CD4-positive, alpha-beta T cell treated with Interleukin-21 for 1 hour (primary cell): ENCODE measurements around the gene PCNX2.

Source experiments
- DNase-seq: peaks from one replicate; pipeline ENCODE4 v3.0.0-alpha.2; 2020

Gene PCNX2

DNA sequence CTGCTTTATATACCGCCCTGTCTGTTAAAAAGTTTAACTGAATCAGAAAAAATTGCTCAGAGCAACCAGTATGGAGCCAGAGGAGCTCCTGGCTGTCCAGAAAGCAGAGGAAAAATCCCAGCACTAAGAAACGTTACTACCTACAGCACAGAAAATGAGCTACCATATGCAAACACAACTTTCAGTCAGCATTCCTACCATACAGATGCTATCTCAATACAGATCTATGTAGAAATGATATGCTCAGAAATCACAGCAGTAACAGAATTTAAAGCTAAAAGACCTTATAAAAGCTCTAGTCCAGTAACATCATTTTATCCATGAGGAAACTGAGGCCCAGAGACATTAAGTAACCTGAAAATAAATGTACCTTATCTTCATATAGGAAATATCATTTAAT lies 38.7 kb downstream of the PCNX2 start:
- no peak for DNase-seq

DNA sequence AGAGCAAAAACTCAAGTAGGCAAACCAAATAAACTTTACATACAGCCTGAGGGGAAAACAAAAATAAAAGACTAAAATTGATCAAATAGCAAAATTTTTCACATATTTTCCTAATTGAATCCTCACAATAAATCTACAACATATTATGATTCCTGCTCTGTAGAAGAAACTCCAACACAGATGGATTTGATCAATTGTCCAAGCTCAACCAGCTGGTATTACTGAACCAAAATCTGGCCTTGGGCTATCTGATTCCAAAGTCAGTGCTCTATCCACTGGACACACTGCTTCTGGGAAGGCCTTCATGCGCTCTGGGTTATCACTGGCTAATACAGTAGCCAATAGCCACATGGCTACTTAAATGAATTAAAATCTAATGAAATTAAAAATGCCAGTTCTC lies 39.3 kb downstream of the PCNX2 start:
- DNase-seq, result no peak

DNA sequence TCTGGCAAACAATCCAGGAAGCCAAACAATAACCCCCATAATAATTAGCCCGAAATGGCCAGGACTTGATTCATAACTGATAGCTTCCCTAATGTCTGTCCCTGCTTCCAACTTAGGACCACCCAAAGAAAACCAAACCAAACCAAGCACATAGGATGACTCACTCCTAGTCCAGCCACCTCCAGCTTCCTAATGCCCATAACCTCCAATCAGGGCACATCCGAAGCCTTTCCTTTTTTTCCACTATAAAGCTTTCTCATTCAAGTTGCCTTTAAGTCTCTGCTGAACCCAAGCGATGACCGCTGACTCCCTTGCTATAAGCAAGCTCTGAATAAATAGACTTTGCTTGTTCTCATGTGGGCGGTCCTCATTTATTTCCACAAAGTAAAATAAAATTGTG lies 40.4 kb downstream of the PCNX2 start:
- no peak for DNase-seq

DNA sequence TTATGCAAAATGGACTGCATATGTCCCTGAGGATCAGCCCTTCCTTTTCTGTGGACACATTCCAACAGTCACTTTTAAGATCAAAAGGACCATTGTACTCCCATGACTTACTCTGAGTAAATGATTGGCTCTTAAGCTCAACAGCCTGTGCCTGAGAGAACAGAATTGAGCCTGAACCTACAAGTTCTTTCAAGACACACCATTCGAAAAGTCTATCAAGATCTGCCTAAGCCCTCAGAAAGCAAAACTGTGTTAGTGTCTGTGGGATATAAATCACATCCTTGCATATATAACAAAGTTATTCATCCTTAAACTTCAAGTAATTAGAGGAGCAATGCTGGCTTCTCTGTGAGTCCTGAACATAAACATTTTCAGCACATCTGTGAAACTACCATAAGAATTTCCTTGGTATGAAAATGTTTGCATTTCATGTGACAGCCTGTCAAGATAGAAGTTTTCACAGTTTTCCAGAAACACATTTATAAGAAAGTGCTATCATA lies 41.6 kb downstream of the PCNX2 start:
- DNase-seq, result no peak

DNA sequence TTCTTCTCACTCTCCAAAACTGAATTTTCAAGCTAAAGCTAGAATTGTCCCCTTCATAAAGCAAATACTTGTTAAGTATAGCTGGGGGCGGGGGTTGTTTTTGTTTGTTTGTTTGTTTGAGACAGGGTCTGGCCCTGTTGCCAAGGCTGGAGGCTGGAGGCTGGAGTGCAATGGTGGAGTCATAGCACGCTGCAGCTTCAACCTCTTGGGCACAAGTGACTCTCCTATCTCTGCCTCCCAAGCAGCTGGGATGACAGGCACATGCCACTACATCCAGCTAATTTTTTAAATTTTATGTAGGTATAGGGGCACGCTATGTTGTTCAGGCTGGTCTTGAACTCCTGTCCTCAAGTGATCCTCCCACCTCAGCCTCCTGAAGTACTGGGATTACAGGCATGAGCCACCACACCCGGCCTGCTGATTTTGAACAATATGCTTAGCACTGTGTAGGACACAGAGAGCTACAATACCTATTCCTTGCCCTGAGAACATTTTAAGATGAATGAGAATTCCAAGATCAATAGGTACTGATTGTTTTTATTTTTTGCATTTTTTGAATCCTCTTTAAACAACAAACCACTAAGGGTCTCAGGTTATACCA lies 42.2 kb downstream of the PCNX2 start:
- no peak for DNase-seq

DNA sequence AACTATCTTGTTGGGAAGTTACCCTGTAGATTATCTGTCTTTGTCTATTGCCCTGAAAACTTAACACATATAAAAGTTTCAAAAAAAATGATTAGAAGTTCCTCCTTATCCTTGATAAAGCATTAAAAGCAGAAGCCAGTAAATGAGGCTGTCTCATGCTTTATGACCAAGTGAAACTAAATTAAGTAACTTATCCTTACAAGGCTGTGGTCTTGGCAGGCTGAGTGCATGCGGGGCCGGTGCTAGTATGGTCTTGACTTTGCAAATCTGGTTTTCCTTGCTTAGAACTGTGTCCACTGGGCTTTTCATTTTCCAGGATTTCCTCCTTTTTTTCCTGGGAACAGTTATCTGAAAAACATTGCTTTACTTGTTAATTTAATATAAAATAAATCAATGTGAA lies 43.1 kb downstream of the PCNX2 start:
- no peak for DNase-seq

DNA sequence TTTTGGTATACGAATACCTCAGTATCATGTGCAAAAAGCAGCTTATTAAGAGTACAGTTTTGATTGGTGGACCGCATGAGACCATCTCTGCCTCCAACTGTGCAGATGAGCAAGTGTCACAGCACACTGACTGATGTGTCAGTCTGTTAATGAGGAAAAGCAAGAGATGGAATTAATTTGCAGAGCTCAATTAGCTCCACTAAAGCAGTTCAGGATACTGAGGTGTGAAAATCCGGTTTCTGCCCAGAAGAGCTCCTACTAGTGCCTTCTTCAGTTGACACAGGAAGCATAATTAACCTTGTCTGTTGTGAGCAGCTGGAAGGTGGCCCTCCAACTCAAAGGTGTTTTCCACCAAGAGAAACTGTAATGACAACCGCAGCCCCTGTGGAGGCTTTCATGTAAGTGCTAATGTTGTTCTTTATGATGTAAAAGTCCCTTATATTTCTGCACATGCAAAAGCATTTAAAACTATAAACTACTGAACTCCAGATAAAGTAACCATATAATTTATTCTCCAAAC lies 44.3 kb downstream of the PCNX2 start:
- no peak for DNase-seq

DNA sequence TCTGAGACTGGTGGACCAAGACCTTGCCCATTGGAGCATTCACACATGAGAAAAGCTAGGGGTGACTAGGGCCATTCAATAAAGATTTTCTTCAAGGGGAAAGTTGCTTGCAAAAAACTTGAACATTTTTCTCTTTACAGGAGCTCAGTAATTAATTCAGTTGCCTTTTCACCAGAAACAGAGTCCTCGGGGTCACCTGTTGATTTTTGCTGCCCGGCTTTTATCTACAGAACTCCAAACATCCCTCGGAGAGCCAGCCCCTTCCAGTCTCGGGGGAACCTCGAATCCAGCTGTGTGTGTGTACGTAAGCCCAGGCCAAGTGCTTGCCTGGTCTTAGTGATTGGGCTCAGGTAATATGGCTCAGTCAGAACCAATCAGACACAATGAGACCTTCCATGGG lies 47.5 kb downstream of the PCNX2 start:
- no peak for DNase-seq

DNA sequence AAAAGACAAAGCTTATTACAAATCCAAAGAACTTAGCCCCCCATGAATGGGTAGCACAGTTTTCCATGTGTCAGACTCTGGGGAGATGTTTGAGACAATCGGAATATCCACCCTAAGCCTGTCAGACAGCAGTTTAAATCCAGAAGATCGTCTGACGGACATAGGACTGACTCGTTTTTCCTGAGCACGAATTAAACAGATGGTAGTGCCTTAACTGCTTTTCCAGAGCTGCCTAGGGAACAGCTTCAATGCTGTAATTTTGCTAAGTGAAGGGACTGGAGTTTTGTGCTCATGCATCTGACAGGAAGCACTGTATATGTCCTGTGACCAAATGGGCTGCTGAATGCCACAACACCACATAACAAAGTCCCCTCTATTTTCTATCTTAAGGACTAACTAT lies 48.6 kb downstream of the PCNX2 start:
- DNase-seq, result no peak

DNA sequence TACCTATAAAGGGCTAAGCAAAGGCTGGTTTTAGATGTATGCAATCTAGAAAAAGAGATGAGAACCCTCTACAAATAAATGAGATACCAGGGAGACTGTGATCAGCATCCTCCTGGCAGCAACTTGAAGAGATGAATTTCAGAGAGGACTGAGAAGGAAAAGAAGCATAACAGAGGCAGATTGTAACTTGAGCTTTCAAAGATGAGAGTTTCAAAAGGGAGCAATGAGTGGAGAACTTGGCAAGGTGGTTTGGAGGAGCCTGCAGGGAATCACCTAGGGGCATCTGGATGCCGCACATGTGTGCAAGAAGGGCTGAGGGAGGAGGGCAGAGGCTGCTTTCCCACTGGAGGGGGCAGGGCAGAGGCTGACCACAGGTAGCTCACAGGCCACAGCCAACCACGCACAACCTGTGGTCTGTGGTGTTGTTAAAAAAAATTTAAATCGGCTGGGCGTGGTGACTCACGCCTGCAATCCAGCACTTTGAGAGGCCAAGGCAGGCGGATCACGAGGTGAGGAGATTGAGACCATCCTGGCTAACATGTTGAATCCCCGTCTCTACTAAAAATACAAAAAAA lies 50.2 kb downstream of the PCNX2 start:
- no peak for DNase-seq

DNA sequence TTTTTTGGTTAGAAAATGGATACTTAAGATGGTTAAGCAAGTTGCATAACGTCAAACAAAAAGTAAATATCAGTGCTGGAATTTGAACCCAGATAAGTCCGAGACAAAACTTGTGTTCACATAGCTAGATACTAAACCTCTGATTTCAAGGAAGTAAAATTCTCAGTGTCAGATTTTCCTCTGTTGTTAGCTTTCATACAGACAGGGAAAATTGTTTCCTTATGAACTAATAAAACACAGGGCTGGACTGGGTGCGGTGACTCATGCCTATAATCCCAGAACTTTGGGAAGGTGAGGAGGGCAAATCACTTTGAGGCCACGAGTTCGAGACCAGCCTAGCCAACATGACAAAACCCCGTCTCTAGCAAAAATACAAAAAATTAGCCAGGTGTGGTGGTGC lies 51.3 kb downstream of the PCNX2 start:
- no peak for DNase-seq

DNA sequence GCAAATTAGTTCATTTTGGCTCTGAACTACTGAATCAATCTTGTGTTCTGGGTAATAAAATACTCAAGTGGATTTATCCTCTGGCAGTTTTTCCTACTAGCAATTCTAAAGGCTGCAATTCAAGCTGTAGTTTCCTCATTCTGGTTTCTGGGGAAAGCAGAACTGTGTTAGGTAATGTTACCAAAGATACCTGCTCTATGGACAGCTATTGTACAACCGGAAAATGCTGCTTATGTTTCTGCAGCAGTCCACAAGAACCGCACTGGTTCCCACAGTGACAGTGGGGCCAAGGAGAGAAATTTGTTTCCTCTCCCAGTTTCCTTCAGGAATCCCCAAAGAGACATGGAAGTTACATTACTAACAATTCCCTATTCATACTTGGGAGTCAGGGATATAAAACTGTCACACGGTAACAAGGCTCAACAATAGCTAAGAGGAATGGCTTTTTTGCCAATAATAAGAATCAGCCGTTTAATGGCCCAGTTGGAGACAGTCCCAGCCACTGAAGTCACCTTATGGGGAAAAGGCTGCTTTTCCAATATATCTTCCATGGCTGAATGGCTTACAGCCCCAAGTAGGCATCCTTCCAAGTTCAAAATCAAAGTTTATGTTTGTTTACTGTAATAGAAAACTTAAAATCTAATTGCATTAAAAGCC lies 52.6 kb downstream of the PCNX2 start:
- DNase-seq, result no peak

DNA sequence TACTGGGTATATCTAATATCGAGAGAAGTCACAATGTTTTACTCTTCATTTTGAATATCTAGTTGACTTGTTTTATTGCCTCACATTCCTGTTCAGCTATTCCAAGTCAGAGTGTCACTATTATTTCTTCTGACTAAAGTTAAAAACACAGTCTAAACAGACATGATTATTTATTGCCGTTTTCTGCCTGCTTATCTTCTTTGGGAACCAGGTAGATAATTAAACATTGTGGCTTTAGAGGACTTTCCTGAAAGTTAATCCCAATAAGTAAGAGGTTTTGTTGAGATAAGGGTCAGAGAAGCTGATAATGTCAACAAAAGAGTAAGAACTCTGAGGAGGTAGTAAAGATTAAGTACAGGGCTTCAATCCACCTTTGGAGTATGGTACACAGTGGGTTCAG lies 53.8 kb downstream of the PCNX2 start:
- DNase-seq, result no peak

DNA sequence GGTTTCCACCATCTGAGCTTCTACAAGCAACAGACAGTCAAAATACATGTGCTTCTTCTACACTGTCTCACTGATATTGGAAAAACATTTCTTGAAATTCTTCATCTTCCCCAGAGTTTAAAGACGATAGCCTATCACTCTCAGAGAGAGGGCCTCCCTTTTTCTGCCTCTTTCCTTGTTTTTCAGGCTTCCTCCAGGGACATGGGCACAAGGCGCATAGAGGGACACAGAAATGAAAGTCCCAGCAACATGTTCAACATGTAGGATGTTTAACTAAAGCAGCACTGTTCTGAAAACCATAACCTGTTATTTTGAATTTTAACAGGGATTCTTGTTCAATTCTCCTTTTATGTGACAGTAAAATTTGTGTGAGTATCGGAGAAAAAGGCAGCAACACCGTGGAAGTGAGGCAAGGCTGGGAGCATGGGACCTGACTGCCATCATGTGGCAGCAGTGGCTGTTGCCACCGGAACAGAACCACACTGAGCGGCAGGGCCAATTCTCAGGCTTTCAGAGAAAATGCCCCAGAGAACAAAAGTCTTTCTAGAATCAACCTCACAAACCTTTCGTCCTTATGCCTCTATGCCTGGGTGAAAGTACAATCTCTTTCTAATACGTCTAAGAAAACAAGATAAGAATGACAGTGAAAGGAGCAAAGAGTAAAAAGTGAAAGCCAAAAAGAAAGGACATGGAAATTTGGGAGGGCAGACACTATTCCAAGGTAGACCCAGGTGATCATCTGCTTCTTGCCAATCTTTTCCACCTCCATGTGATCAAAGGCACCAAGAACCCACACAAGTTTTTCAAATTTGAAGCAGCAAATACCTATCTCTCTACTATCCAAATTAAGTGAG lies 54.5 kb downstream of the PCNX2 start:
- DNase-seq, result peak; percentile 18

DNA sequence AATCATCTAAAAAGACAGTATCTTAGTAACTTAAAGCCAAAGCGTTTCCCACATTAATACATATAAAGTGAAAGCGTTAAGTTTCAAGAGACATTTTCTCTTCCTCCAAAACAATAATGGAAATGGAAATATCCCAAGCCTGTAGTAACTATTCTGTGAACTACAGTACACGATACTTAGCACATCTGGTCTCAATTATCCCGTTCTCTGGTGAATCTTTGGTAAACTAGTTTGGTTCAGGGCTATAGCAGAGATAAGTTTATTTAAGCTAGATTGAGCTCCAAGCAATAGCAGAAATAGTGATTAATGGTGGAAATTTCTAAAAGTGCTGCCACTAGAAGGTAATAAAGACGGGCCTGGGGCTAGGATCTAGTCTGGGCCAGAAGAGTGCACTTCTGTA lies 55.2 kb downstream of the PCNX2 start:
- no peak for DNase-seq

DNA sequence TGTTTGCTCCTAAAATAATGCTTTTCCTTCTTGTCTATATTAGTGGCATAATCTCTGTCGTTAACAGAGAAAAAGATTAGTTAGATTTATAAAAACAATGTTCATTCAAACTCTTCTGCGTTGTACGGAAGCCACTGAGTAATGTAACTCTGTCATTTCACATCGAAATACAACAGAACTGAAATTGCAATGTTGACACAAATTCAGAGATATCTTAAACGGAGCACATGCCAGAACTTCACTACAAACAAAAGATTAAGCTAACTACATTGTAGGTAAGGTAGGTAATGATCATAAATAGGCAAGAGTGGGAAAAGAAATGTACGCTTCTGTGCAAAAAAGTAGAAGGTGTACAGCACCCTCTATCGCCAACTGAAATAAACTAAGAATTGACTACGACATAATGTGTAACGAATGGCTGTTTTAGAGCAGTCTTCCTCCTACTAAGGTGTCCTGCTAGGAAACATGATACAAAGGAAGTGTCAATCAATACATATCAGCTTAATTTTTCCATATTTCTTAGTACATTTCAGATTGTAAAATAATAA lies 56.6 kb downstream of the PCNX2 start:
- DNase-seq, result no peak

DNA sequence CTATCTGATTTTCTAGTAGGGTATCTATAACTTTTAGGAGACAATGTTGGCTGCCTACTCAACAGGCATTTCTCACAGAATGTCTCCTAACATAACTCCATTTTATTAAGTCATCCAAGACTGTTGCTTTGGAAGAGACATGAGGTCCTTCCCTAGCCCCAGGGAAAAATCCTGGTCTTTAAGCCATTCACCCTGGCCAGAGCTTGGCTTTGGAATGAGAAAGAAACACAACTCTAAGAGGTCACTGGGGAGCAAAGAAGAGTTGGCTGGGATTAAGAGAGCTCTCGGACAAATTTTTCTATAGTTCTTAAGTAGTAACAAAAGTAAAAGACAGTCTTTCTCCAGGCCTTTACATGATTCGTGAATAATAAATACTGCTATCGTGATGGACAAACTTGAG lies 57.9 kb downstream of the PCNX2 start:
- no peak for DNase-seq

DNA sequence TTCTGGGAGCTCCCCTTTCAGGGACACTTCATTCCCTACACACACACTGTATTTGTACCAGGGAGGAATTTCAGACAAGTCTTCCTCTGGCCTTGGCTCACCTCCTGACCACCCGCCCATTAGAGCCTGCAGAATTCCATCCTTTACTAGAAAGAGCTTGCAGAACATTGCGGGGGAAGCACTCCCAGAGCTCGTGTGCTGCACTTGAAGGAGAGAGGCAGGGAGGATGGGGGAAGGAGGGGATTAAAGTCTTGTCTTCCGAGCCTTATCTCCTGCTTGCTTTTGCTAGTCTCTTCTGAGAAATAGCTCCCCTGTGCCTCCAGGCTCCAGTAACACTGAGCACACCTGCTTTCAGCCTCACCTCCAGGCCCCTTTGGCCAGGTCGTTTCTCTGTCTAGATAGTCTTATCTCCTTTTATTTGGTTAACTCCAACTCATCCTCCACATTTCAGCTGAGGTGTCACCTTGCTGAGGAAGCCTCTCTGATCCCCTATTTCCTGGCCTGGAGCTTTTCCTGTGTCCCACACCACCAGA lies 62.0 kb downstream of the PCNX2 start:
- no peak for DNase-seq

DNA sequence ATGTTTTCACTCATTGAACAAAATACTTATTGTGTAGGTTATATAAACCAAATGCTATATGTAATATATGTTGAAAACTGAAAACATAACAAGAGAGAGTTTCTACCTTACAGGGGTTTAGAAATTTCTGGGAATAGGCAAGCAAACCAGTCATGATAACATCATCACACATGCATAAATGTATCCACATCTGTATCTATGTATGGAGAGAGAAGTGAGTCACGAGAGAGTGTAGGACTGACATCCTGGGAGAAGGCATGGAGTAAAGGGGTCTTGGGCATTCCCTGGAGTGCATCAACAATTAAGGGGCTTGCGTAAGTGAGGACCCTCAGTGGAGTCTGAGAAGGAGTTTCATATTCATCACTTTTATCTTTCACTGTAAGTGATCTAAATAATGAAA lies 65.5 kb downstream of the PCNX2 start:
- no peak for DNase-seq

DNA sequence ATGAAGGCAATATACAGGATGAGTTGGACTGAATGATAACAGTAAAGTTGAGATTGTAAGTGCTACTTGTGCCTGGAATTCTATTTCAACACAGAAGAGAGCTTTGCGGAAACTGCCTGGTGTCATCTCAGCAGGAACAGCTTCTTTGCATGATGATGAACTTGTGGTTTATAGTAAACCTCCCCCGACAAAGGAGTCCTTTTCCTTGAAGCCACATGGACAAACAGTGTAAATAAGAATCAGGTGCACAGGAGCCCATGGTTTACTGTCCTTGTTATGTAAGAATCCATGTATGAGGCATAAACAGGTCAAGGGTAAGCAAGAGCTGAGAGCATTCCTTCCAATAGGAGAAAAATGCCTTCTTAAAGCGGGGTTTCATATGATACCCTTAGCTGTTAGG lies 66.2 kb downstream of the PCNX2 start:
- DNase-seq, result no peak

DNA sequence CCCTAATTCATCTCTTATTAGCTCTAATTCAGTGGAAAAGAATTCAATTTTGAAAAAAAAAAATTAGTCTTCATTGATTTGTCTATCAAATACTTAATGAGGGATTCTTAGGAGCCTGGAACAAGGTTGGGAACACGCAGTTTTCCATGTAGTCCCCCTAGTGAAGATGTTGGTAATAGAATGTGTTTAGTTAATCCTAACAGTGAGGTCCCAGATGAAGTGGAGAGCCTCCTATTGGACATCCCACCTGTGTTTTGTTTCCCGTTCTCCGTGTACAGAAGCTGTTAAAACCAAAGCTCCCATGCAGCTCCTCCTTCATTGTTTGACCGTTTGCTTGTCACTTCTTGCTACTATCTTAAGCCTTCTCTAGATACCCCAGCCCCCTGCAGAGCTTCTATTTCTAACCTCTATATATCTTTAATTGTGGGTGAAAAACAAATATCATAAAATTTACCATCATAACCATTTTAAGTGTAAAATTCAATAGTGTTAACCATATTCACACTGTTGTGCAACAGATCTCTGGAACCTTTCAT lies 67.5 kb downstream of the PCNX2 start:
- DNase-seq, result no peak

DNA sequence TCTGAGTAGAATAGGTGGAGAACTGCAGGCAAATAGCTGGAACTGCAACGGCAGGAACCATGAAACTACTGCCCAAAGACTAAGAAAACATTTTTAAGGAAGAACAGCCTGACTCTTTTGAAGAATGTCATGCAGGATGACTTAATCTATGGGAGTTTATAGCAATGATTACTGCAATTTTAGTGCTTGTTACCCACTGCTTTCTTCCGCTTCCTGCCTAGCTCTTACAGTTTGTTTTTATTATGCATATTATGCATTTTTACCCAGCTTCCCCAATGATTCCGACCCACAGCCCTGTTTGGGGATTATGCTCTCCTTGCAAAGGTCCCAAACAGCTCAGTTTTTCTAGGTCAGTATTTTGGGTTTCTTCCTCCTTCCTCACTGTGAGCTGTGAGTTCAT lies 71.2 kb downstream of the PCNX2 start:
- DNase-seq, result no peak

DNA sequence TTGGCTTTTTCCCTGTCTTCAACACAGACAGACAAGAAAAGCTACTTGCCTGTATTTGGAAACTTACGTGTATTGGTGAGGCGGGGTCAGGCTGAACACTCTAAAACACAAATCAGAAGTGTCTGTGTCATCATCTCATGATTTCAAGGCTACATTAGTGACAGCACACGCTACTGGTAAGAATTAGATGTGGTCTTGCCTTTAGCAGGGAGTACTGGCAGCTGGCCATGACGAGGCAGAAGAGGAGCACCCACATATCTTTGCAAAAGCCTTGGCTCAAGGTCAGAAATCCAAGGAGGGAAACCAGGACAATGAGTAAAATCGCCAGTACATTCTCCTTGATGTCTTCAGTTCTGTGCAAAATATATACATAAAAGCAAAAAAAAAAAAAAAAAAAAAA lies 77.7 kb downstream of the PCNX2 start:
- no peak for DNase-seq
